IMR-90 (cell line): ENCODE measurements around the gene RBBP8.

Source experiments
- CEBPB ChIP-seq: IDR thresholded peaks from 2 replicates; pipeline ENCODE4 v1.6.1; 2012; ENCODE audit warnings: low read depth, low read length, improper control_type of control experiment
- NFE2L2 ChIP-seq: fragments of 150-350 bp; IDR thresholded peaks from 2 replicates; pipeline ENCODE4 v1.6.1; 2016; ENCODE audit warnings: low read depth, mild to moderate bottlenecking, low read length
- POLR2A ChIP-seq: IDR thresholded peaks from 2 replicates; pipeline ENCODE4 v1.6.1; 2012; ENCODE audit warnings: mild to moderate bottlenecking, low read depth, low read length

- no peak for TF ChIP-seq NFE2L2
- TF ChIP-seq CEBPB = no peak
- no peak for TF ChIP-seq POLR2A
Measured at GRCh38 chr18:23053776-23054457, 120.8 kb downstream of the RBBP8 start.
